WI38 (cell line): ENCODE results near the gene GADL1.

Source experiments
- H3K4me3 ChIP-seq: 2 replicates; pipeline ENCODE4 v1.5.1; 2011; ENCODE audit warnings: low read depth, mild to moderate bottlenecking, control low read depth, low read length
- TF ChIP-seq, protein P1 (sequence below): IDR thresholded peaks from 2 replicates; pipeline ENCODE4 v1.5.1; 2012; ENCODE audit warnings: low read depth, mild to moderate bottlenecking, control low read depth, low read length

GADL1 gene

GRCh38 chr3:30836141-30836540, 58.3 kb downstream of the GADL1 start:
- H3K4me3 ChIP-seq, result no peak overlapping the region
- TF ChIP-seq, protein P1, sequence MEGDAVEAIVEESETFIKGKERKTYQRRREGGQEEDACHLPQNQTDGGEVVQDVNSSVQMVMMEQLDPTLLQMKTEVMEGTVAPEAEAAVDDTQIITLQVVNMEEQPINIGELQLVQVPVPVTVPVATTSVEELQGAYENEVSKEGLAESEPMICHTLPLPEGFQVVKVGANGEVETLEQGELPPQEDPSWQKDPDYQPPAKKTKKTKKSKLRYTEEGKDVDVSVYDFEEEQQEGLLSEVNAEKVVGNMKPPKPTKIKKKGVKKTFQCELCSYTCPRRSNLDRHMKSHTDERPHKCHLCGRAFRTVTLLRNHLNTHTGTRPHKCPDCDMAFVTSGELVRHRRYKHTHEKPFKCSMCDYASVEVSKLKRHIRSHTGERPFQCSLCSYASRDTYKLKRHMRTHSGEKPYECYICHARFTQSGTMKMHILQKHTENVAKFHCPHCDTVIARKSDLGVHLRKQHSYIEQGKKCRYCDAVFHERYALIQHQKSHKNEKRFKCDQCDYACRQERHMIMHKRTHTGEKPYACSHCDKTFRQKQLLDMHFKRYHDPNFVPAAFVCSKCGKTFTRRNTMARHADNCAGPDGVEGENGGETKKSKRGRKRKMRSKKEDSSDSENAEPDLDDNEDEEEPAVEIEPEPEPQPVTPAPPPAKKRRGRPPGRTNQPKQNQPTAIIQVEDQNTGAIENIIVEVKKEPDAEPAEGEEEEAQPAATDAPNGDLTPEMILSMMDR, result no peak

DNA sequence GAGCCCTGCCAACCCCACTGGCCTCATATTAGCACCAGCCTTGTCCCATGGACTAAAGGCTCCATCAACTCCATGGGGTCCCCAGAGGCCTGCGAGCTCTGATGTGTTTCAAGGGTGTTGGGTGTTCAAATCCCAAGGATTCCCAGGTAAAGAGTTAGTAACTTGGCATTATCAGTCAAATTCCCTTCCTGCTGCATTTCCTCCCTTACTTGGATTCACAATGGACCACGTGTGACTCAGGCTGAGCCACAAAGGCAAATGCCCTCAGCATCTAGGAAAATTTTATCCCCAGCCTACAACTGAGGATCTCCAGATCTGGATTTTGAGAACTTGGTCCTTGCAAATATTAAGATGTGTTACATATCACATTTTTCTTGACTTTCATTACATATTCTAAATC, 58.8 kb downstream of the GADL1 start:
- H3K4me3 ChIP-seq, result no peak overlapping the region
- TF ChIP-seq, protein P1, result no peak

DNA sequence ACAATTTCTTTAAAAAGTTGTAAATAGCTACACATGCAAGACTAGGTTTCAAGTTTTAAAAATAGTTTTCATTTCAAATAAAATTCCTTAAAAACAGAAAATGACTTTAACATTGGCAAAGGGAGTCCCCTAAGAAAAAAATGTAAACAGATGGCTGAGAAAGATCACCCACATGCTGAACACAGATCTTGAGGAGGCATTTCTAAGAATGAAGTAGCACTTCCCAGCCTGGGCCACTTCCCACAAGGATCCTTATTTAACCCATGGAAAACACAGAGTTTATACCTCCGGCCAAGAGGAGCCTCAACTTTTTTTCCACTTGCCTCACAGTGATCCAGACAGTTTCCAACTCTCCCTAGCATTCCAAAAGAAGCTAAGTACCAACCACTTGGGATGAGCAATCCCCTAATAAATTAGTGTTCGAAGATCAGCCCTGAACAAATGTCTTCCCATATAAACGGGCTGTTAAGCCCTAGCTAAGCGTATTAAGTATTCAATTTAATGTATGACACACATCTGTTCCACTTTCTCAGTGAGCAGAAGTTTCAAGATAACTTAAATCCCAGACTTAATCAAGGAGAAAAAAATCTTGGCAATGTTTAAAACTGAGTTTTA, 61.4 kb downstream of the GADL1 start:
- H3K4me3 ChIP-seq, result no peak overlapping the region
- TF ChIP-seq, protein P1, result no peak

DNA sequence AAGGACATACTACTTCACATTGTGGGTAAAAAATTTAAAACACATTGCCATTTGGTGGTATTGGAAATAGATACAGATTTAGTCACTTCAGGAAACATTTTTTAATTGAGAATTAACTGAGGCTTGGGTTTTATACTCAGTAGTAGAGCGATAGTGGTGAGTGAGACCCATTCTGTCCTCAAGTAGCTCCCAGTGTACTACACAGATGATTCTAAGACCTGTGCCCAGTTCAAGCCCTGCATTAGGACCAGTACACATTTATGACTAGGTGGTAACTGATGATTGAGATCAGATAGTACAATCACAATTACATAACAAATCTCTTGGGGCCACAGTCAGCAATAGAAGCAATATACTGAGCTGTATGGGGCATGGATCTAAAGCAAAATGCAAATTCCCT, 67.4 kb downstream of the GADL1 start:
- TF ChIP-seq, protein P1, result no peak

GRCh38 chr3:30826531-30826942, 67.9 kb downstream of the GADL1 start:
- TF ChIP-seq, protein P1, result no peak
- no peak overlapping the region for H3K4me3 ChIP-seq

More for the DNA sequence above, 67.4 kb downstream of the GADL1 start:
- H3K4me3 ChIP-seq, result no peak overlapping the region

DNA sequence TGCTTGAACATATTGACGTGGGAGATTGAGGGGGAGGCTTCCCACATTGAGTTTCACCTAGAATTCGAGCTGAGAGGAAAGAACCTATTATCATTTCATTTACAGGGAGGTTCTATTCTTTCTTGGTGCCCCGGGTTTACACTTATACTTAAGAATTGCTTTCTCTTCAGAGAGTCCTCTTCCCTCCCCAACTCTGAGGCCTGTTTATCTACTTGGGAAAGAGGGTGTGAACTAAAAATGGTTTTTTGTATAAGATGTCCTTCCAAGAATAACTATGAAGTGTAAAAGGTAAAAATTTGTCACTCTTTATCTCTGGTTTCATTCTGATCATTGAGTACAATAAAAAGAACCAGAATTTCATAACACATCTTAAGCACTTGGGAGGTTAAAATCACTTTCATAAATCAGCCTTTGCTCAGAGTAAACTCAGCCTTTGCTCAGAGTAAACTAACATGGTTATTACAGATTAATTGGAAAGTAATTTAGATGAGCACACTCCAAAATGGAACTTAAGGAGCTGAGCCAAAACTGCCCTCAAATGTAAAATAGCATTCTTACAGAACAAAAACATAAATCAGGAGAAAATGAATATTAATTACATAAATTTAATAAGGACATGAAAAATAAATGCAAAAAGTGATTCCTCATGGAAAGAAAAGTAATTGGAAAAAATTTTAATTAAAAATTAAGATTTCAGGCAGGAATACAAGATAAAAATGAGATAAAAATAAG, 75.2 kb downstream of the GADL1 start:
- H3K4me3 ChIP-seq, result no peak overlapping the region
- TF ChIP-seq, protein P1, result no peak

DNA sequence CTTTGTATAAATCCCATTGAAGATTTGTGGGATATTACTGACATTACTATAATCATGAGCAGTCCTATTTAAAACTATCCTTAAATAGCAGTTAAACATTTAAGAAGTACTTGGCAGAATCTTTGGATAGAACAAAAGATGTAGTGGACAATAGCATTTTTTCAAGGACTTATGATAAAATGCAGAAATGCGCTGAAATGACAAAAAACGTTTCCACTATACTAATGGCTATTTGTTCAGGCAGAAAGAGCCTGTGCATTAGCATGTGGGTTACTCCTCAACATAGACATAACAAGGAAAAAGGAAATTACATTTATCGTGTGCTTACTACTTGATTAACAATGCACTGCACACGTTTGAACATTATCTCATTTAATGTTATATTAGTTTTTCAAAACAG, 80.7 kb downstream of the GADL1 start:
- TF ChIP-seq, protein P1, result no peak
- no peak overlapping the region for H3K4me3 ChIP-seq
